ENCODE data around the gene RNF182.
"Not testable (repeated sequence)": the region's sequence is repeated elsewhere in the genome, so short reads cannot be mapped to it uniquely, and the experiment has no call there.

The RNF182 gene

DNA sequence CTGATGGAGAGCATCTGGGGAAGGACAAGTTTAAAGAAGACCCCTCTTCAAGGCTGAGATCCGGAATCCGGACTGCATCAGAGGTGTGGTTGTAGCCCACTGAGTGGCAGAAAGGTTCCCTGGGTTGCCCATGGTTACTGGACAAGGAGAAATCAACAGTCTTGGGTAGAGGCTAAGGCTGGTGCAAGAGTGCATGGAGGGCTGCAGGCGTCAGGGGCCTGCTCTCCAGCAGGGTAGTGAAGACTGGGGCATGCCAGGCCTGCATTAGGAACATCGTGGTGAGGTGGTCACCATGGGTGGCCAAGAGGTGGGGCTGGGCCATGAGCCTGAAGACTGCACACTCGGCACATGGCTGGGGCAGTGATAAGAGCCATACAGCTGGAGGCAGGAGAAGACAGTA lies 91.2 kb downstream of the RNF182 start:
- Histone ChIP-seq H2AFZ (ENCODE audit: low read depth, low read length) (no peak overlapping the region), H3K27ac (ENCODE audit: low read length) (no peak overlapping the region), H3K9ac (ENCODE audit: low read length) (no peak overlapping the region), H3K9me3 (ENCODE audit: insufficient read depth, low read length) (no peaks in the 10 kb centered on the region), H4K20me1 (ENCODE audit: insufficient read depth, low read length) (no peaks in the 10 kb centered on the region), H3K4me1 (ENCODE audit: low read length) (peaks cover 6% of the 10 kb centered on the region), H3K4me2 (ENCODE audit: low read length) (no peak overlapping the region), H3K27me3 (ENCODE audit: low read depth, low read length) (no peaks in the 10 kb centered on the region), H3K36me3 (replicated peaks; ENCODE audit: low read depth, low read length) (peaks cover 5% of the 10 kb centered on the region), H3K4me3 (ENCODE audit: low read length) (no peak overlapping the region), H3K79me2 (ENCODE audit: low read length) (no peaks in the 10 kb centered on the region)
- TF ChIP-seq, protein P1, sequence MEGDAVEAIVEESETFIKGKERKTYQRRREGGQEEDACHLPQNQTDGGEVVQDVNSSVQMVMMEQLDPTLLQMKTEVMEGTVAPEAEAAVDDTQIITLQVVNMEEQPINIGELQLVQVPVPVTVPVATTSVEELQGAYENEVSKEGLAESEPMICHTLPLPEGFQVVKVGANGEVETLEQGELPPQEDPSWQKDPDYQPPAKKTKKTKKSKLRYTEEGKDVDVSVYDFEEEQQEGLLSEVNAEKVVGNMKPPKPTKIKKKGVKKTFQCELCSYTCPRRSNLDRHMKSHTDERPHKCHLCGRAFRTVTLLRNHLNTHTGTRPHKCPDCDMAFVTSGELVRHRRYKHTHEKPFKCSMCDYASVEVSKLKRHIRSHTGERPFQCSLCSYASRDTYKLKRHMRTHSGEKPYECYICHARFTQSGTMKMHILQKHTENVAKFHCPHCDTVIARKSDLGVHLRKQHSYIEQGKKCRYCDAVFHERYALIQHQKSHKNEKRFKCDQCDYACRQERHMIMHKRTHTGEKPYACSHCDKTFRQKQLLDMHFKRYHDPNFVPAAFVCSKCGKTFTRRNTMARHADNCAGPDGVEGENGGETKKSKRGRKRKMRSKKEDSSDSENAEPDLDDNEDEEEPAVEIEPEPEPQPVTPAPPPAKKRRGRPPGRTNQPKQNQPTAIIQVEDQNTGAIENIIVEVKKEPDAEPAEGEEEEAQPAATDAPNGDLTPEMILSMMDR (IDR thresholded peaks at IDR 0.05; ENCODE audit: low read depth, low read length) = no peak
- no peak for TF ChIP-seq EZH2phosphoT487 (IDR thresholded peaks at IDR 0.05; ENCODE audit: low read depth)

DNA sequence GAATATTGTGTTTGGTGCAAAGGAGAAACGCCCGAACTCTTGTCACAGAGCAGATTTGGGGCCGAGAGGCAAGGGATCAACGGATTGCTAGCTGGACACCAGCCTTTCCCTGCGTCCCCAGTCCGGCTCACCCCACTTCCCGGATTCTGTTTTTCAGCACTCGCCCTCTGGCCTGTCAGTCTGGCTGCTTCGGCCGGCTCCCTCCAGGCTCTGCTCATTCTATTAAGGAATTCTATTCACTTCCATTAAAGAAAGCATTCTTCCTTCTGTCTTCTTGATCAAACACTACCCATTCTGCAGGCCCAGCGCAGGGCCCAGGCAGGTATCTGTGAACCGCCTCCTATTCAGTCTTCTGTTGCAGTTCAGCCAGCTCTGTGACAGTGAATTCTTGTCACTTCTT lies 91.7 kb downstream of the RNF182 start:
- Histone ChIP-seq H3K27ac (ENCODE audit: low read length) (no peak overlapping the region), H3K27me3 (ENCODE audit: low read depth, low read length) (no peaks in the 10 kb centered on the region), H3K4me1 (ENCODE audit: low read length) (peaks cover 7% of the 10 kb centered on the region; the same call in 1 of the 2 replicates), H3K79me2 (ENCODE audit: low read length) (no peaks in the 10 kb centered on the region), H3K4me3 (ENCODE audit: low read length) (no peak overlapping the region), H3K9ac (ENCODE audit: low read length) (no peak overlapping the region), H2AFZ (ENCODE audit: low read depth, low read length) (no peak overlapping the region), H3K36me3 (replicated peaks; ENCODE audit: low read depth, low read length) (peaks cover 5% of the 10 kb centered on the region), H4K20me1 (ENCODE audit: insufficient read depth, low read length) (no peaks in the 10 kb centered on the region), H3K4me2 (ENCODE audit: low read length) (no peak overlapping the region), H3K9me3 (ENCODE audit: insufficient read depth, low read length) (no peaks in the 10 kb centered on the region)
- TF ChIP-seq EZH2phosphoT487 (IDR thresholded peaks at IDR 0.05; ENCODE audit: low read depth) = no peak
- TF ChIP-seq, protein P1 (IDR thresholded peaks at IDR 0.05; ENCODE audit: low read depth, low read length) = no peak

DNA sequence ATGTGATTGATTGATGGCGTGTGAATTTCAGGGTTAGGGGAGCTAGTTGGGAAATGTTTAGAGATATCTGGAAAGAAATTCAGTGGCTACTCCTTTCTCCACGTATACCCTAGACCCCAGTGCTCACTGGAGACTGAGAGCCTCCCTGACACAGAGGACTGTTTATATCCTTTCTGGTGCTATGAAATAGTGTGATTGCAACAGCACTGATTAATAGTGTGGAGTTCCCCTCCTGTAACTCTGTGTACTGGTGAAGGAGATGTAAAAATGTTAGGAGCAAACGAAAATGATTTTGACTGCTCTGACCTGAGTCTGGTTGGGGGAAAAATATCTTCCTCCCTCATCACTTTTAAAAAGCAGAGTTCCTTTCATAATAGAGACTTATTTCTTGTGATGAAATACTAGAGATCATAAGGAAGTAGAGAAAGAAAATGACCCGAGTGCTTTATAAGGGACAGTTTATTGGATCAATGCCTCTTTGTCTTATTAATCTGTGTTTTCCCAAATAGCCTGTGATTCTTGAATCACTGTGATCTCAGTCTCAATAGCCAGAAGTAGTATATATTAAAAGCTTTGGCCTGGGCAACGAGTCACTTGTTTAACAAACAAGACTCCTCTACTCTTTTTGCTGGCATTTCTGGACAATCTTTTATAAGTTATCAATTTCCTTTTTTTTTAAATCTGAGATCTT lies 92.3 kb downstream of the RNF182 start:
- H3K27me3 ChIP-seq (ENCODE audit: low read depth, low read length) = no peaks in the 10 kb centered on the region
- no peak overlapping the region for H3K27ac ChIP-seq (ENCODE audit: low read length)
- H3K4me1 ChIP-seq (ENCODE audit: low read length) = peaks cover 7% of the 10 kb centered on the region; the same call in 1 of the 2 replicates
- no peaks in the 10 kb centered on the region for H3K79me2 ChIP-seq (ENCODE audit: low read length)
- TF ChIP-seq EZH2phosphoT487 (IDR thresholded peaks at IDR 0.05; ENCODE audit: low read depth) = no peak
- TF ChIP-seq, protein P1 (IDR thresholded peaks at IDR 0.05; ENCODE audit: low read depth, low read length) = no peak
- no peak overlapping the region for H3K9ac ChIP-seq (ENCODE audit: low read length)
- H3K4me2 ChIP-seq (ENCODE audit: low read length) = no peak overlapping the region
- no peak overlapping the region for H3K4me3 ChIP-seq (ENCODE audit: low read length)
- H3K36me3 ChIP-seq (replicated peaks; ENCODE audit: low read depth, low read length) = peaks cover 4% of the 10 kb centered on the region
- H3K9me3 ChIP-seq (ENCODE audit: insufficient read depth, low read length) = no peaks in the 10 kb centered on the region
- H4K20me1 ChIP-seq (ENCODE audit: insufficient read depth, low read length) = no peaks in the 10 kb centered on the region
- no peak overlapping the region for H2AFZ ChIP-seq (ENCODE audit: low read depth, low read length)

DNA sequence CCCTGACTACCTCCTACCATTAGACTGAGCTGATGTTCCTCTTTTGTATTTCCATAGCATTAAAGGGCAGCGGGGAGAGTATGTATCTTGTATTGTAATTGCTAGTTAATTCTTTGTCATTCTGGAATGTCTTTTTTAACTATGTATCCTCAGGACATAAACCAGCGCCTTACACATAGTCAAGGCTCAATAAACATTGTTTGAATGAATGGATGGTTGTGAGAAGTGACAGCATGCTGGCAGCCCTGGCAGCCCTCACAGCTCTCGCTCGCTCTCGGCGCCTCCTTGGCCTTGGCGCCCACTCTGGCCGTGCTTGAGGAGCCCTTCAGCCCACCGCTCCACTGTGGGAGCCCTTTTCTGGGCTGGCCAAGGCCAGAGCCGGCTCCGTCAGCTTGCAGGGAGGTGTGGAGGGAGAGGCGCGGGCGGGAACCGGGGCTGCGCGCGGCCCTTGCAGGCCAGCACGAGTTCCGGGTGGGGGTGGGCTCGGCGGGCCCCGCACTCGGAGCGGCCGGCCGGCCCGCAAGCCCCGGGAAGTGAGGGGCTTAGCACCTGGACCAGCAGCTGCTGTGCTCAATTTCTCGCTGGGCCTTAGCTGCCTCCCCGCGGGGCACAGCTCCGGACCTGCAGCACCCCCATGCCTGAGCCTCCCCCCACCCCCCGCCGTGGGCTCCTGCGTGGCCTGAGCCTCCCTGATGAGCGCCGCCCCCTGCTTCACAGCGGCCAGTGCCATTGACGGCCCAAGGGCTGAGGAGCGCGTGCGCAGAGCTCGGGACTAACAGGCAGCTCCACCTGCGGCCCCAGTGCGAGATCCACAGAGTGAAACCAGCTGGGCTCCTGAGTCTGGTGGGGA lies 93.1 kb downstream of the RNF182 start:
- Histone ChIP-seq H4K20me1 (ENCODE audit: insufficient read depth, low read length) (no peaks in the 10 kb centered on the region), H3K36me3 (replicated peaks; ENCODE audit: low read depth, low read length) (no peaks in the 10 kb centered on the region), H3K79me2 (ENCODE audit: low read length) (no peaks in the 10 kb centered on the region), H3K9me3 (ENCODE audit: insufficient read depth, low read length) (no peaks in the 10 kb centered on the region), H3K9ac (ENCODE audit: low read length) (no peak overlapping the region), H3K4me2 (ENCODE audit: low read length) (no peak overlapping the region), H3K4me1 (ENCODE audit: low read length) (peaks cover 7% of the 10 kb centered on the region; the same call in 1 of the 2 replicates), H3K4me3 (ENCODE audit: low read length) (no peak overlapping the region), H3K27me3 (ENCODE audit: low read depth, low read length) (no peaks in the 10 kb centered on the region), H2AFZ (ENCODE audit: low read depth, low read length) (no peak overlapping the region), H3K27ac (ENCODE audit: low read length) (no peak overlapping the region)
- no peak for TF ChIP-seq EZH2phosphoT487 (IDR thresholded peaks at IDR 0.05; ENCODE audit: low read depth)
- TF ChIP-seq, protein P1 (IDR thresholded peaks at IDR 0.05; ENCODE audit: low read depth, low read length) = no peak

DNA sequence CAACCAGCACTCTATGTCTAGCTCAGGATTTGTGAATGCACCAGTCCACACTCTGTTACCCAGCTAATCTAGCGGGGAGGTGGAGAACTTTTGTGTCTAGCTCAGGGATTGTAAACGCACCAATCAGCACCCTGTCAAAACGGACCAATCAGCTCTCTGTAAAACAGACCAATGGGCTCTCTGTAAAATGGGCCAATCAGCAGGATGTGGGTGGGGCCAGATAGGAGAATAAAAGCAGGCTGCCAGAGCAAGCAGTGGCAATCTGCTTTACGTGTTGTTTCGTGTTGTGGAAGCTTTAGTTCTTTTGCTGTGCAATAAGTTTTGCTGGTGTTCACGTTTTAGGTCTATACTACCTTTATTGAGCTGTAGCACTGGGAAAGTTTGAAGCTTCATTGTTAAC lies 93.8 kb downstream of the RNF182 start:
- H3K27me3 ChIP-seq (ENCODE audit: low read depth, low read length); H3K4me3 ChIP-seq (ENCODE audit: low read length); H3K9ac ChIP-seq (ENCODE audit: low read length); H3K27ac ChIP-seq (ENCODE audit: low read length); H2AFZ ChIP-seq (ENCODE audit: low read depth, low read length); H3K4me1 ChIP-seq (ENCODE audit: low read length); H3K4me2 ChIP-seq (ENCODE audit: low read length); H3K9me3 ChIP-seq (ENCODE audit: insufficient read depth, low read length); H4K20me1 ChIP-seq (ENCODE audit: insufficient read depth, low read length); H3K79me2 ChIP-seq (ENCODE audit: low read length); H3K36me3 ChIP-seq (replicated peaks; ENCODE audit: low read depth, low read length): not testable (repeated sequence)

Measured in OCI-LY3 (cell line).